SK-N-MC (cell line): Measurements from ENCODE around the gene PEA15.

Experiments
- EZH2 ChIP-seq: fragments of 200-600 bp; sonication (generic); IDR thresholded peaks from one replicate; pipeline ENCODE4 v1.6.1; 2017; ENCODE audit warnings: antibody characterized with exemption
- FOXP2 ChIP-seq: optimal IDR thresholded peaks from 2 replicates; pipeline ENCODE3; 2011; ENCODE audit warnings: mild to moderate bottlenecking, moderate library complexity; ENCODE audit not compliant: insufficient read depth; ENCODE audit errors: extremely low read length, control extremely low read depth
- POLR2AphosphoS5 ChIP-seq: IDR thresholded peaks from 2 replicates; pipeline ENCODE4 v1.6.1; 2012; ENCODE audit warnings: mild to moderate bottlenecking, low read depth, low read length, borderline replicate concordance

DNA sequence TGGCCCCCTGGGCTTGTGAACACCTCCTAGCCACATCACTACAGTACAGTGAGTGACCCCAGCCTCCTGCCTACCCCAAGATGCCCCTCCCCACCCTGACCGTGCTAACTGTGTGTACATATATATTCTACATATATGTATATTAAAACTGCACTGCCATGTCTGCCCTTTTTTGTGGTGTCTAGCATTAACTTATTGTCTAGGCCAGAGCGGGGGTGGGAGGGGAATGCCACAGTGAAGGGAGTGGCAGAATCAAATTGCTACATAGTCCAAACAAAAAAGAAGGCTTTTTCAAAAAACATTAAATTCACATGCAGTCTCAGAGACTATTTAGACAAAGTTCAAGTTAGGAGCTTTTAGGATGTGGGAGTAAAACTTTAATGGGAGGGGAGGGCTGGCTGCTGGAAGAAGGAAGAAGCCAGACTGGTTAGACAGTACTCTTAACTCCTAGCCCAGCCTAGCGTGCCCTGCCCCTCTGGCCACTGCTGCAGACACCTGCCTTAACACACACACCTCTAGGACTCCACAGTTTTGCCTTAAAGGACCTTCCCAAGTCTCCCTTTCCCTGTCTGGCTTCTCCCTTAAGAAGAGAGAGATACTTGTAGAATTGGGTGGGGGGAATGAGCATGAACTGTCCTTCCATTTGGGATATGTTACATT lies 9.4 kb downstream of the PEA15 start:
- TF ChIP-seq EZH2 (no peak), FOXP2 (no peak), POLR2AphosphoS5 (no peak)
